ENCODE measurements around the gene LRMDA.

LRMDA gene

DNA sequence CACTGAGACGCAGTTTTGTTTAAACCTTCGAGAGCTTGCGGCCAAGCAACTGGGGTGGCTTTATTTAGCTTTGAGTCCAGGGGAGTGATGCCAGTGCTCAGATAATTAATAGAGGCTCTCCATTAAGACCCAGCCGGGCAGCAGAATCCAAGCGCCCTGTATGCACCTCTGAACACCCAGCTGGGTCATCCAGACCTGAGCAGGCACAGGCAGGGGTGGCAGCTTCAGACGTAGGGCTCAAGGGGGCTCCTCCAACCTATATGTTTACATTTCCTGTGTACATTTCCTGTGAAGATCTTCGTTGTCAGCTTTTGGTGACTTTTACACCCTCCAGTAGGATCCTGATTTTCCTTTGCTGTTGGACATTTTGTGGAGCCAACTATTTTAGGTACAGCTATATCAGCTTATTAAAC lies 719.5 kb downstream of the LRMDA start:
- DNase-seq: no peak

DNA sequence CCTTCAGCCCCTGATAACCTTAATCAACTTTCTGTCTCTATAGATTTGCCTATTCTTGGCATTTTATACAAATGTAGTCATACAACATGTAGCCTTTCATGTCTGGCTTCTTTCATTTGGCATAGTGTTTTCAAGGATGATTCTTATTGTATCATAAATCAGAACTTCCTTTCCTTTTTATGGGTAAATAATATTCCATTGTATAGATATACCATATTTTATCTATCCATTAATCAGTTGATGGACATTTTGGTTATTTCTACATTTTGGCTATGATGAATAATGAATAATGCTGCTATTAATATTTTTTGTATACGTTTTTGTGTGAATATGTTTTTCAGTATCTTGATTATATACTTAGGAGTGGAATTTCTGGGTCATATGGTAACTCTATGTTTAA lies 720.8 kb downstream of the LRMDA start:
- no peak for DNase-seq

DNA sequence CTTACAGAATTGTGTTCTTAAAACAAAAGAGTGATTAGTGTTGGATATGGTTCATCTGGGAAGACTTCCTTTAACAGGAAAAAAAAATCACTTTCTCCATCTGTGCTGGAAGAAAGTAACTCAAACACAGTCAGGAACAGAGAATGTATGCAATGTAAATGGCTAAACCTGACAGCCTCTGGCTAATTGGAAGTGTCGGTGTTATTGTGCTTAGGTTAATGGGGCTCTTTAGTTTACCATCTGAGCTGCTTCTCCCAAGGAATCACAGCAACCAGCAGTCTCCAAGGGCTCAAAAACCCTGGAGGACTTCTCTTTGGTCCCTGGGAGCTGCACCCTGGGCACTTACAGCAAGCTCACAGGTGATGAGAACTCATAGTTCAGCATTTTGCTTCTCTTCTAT lies 724.5 kb downstream of the LRMDA start:
- DNase-seq: no peak

DNA sequence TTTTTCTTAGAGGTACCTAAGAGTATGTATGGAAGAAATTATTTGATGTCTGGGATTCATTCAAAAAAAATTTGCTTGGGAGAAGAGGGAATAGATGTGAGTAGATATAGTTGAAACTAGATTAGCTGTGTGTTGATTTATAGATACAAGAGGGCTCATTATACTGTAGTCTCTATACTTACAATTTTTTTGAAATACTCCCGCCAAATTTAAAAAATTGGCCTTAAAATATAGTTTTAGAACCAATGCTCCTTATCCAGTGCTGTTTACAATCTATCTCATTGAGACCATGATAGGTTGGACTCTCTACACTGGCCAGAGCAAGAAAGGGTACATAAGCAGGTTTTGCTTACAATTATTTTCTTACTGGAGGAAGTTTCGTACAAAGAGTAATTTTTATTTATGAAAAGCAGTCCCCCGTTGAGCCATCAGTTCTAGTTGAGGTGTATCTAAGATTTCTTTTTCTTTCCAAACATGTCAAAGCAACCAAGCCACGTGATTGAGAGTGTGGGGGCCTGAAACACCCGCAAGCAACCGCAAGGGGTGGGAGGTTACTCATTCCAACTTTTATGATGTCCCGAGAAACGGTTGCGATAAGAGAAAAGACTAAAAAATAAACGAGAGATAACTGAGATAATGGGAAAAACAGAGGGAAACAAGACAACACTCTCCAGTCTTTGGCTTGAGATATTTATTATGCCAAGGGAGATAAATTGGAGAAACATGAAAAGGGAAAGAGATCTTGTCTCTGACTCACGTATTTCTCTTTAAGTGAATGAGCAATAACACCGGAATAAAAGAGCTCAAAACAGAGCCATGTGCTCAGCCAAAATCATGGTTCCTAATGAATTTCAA lies 729.2 kb downstream of the LRMDA start:
- DNase-seq: no peak

DNA sequence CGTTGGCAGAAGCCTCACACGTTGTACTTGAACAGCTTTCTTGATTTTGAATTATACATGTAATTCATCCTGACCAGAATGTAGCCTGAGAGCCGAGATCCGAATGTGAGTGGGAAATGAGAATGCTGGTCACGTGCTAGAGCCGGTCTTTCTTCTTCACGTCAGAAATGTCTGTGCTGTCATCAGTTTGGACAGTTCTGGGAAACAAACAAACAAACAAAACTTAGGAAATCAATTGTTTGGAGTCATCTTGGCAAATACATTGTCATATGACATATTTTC lies 729.8 kb downstream of the LRMDA start:
- no peak for DNase-seq

DNA sequence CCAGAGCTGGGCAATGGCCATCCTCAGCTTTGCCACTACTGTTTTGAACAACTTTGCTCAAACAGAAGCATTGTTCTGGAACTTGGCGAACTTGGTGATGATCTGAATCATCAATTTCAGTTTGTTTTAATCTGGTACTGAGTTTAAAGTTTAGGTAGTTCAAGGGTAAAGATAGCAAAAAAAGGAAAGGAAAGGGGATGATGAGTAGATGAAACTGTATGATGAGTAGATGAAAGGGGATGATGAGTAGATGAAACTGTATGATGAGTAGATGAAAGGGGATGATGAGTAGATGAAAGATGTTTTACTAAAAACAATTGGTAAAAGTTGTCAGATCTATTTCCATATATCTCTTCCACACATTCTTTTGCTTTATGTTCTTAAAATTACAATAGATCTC lies 737.0 kb downstream of the LRMDA start:
- DNase-seq: no peak

DNA sequence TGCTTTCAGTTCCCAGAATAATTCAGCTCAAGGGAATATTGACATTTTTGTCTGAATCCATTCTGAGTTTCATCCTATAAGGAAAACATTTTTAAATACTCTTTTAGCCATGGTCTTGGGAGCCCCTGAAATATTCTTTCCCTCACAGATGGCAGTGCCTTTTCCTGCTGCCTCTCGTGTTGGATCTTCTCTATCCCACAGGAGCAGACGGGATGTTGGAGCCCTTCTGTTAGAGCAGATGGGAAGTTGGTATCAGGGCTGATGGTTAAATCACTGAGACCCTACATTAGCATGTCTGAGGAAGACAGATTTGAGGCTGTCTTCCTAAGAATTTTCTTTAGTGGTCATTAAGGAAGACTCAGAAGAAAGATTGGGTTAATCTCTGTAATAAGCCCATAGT lies 737.8 kb downstream of the LRMDA start:
- no peak for DNase-seq

DNA sequence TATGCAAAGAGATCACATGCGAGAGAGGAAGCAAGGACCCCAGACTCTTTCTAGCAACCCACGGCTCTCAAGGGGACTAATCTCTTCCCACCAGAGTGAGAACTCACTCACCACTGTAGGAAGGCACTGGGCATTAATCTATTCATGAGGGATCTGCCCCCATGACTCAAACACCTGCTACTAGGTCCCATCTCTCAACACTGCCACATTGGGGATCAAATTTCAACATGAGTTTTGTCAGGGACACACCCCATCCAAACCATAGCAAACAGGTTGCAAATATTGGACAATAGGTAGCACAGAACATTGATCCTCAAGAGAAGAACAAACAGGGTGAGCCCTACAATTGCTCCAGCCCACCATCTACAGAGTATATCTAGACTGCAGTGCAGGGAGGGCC lies 740.6 kb downstream of the LRMDA start:
- no peak for DNase-seq

DNA sequence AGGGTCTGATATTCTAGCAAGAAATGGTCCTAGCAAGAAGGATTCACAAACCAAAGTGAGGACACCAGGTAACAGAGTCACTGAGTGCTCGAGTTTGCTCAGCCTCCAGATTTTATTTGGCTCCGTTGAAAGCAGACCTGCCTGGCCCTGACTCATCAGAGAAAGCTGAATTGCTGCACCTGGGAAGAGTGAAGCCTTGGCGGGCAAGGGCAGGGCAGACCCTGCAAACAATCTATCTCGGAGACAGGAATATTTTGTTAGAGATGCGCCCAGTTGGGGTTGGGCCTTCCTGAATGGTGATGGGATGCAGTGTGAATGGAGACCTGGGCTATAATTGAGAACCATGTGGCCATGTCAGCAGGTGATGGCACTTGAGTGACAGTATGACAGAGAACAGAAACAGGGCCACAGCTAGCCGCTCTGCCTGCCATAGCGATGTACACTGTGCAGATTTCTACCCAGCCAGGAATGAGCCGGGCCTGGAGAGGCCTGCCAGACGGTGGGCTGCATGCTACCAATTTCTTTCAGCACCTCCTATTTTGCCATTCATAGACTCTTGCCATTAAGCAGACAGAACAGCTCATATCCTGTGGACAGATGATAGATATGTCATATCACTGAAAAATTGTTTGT lies 744.2 kb downstream of the LRMDA start:
- DNase-seq: no peak

DNA sequence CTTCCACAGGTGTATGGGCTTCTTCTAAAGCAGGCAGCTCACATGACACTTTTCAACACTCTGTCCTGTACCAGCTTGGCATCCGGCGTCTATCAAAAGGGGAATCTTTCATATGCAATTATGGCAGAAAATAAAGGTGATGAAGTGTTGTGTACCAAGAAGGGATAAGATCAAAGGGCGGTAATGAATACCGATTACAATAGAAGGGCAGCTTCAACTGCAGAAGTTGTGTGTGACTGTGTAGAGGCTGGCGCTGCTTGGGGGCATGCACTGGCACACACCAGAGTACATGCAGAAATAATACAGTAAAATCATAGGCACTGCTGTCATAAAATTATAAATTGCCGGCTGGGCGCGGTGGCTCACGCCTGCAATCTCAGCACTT lies 744.7 kb downstream of the LRMDA start:
- DNase-seq: no peak

DNA sequence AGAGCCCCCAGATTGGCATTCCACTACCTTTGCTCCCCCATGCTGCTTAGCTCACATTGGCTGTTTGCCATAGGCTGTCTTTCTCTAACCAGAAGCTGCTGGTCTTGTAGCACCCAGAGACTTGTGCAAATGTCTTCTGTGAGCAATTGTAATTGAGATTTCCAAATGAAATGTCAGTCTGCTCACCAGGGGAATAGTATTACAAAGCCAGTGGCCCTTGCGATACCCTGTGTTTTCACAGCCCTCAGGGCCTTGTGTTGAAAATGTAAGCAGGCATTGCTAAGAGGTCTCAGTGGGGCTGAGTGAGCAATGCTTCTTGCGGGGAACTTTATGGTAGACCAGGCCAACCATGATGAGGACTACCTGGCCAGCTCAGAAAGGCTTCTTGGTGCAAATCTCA lies 746.5 kb downstream of the LRMDA start:
- DNase-seq: no peak

DNA sequence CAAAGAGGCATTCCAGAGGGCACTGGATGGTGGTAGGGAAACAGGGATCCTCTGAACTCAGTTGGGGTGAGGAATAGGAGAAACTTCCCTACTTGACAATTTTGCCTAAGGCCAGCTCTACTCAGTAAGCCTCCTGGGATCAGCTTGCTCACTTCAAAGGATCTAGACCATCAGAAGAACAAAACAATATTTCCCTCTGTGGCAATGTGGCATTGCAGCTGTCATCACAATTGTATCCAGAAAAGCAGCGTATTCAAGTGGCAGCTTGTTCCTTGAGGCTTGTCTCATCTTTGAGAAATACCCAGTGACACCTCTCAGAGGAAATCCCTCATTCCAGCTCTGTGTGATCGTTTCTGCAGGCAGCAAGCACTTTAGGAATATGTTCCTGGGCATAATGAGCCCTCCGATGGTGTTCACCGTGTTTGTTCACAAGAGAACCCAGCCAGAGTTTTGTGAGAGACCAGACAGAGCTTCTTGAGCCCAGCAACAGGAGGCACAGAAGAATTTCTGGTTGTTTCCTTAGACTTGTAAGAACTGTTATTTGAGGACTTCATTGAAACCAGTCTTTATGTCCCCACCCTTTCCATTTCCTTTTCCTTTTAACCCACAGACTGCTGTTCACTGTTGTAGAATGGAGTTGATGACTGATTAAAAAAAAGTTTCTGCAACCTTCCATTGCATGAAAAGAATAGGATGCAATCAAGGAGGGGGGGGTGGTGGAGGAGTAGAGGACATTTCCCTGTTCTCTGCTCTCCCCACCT lies 747.3 kb downstream of the LRMDA start:
- no peak for DNase-seq

DNA sequence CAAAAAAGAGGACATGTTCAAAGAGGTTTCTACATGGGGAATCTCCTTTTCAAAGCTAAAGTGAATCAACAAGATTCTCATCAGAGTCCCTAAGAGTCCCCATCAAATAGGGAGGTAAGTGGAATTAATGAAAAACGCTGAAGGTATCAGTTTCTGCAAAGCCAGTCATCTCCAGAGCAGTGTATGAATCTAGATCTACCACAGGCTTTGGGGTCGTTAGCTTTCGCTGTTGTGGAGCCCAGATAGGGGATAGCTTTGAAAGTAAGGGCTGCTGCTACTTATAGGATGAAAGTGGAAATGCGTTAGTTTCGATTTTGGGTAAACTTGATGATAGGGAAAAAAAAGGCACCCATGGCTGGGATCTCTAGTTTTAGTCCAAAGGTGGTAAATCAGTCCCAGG lies 748.4 kb downstream of the LRMDA start:
- DNase-seq: no peak

DNA sequence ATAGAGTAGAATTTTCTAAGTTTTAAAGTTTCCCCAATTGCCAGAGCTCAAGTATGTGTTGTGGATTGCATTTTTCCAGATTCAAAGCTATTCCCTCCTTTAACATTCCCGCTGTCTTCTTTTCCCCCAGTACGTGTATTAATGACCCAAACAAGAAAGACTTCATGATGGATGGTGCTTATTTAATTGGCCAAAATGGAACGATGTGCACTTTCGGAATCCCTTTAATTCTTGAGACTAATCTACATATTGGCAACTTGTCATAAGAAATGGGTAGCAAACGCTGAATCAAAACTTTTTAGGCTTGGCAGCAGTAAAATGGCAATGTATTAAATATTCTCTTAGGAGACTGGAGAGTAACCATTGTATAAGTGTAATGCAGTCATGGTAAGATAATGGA lies 753.2 kb downstream of the LRMDA start:
- DNase-seq: no peak

DNA sequence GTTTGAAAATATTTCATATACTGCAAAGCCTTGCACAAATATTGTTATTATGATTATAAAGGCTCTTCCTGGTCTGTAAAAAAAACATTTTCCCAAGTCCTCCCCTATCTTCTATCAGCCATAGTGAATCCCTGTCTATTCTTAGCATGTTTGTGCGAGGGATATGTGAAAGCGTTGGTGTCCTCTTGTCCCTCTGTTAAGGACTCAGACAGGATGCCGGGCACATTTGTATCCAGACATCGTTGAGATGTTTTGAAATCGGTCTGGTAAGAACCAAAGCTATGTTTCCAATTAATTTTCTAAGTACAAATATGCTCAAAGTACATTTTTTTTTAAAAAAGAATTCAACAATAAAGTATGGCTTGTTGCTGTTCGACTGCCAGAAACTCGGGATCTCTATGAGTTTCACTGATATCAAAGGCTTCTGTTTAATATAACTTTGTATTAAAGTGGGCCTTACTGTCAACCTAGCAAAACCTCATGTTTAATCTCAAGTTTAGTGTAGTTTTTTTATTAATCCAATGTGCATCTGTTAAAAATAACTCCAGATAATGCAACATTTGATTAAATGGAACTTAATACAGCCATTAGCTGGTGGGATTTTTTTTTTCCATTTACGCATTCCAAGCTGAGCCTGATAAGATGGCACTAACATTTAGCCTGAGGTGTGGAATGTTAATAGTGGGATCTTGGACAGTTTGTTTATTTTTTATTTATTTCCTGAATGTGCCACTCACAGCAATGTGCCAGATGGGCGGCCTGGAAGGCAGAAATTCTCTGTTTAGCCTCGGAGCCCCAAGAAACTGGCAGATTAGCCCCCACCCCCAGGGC lies 754.3 kb downstream of the LRMDA start:
- no peak for DNase-seq

DNA sequence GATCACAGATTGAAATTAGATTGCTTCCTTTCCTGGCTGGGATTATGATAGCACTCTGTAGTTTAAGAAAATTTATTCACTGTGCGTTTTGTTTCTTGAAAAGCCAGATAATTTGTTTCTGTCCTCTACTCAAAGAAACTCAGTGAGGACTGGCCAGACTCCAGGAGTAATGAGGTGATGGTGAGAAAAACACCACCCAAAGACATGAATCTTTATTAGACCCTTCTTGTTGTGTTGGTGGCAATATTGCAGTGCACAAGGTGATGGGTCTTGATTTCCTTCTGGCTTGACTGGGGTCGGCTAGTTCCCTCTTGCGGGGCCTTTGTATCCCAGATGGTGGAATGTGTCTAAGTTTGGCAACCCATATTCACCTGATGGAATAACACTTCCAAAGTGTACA lies 756.8 kb downstream of the LRMDA start:
- no peak for DNase-seq

DNA sequence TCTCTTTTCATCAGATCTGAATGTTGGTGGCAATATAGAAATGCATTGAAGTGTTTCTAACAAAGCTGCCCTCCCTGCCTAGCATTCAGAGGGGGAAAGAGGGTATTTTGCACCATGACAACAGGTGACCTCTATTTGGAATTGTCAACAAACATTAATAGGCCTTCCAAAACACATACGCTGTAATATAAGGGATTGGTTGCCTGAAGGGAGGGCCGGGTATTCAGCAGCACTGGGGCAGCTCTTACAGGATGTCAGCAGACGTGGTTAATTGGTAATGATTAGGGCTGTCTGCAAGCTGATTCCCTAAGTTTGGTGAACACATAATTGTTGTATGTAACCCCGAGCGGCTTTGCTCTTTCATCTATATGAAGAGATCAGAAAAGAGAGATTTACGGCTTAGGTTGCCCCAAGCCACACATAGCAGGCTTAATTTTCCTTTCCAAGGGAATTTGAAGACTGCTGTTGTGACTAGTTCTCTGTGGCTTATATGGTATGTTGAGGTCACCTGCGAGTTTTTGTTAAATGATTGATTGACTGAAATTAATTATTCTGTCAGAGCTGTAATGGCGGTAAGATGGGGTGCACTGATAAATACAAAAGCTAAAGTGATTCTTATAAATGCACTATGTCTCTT lies 759.3 kb downstream of the LRMDA start:
- DNase-seq: no peak

DNA sequence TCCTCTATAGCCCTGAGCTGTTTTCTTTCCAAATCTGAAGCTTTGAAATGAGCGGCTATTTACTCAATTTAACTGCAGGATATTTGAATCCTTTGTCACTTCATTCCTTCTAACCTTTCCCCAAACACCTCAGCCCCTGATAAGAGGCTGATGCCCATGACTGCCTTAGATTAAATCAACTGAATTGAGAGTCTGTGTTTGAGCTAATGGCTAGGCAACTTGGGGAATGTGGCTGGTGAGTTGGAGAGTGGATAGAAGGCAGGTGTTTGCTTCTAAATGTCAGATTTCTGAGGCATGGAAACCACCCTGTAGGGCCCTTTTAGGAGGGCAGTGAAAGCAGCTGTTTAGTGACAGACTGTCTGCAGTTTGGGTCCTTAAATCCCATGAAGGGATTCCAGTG lies 759.9 kb downstream of the LRMDA start:
- DNase-seq: no peak

DNA sequence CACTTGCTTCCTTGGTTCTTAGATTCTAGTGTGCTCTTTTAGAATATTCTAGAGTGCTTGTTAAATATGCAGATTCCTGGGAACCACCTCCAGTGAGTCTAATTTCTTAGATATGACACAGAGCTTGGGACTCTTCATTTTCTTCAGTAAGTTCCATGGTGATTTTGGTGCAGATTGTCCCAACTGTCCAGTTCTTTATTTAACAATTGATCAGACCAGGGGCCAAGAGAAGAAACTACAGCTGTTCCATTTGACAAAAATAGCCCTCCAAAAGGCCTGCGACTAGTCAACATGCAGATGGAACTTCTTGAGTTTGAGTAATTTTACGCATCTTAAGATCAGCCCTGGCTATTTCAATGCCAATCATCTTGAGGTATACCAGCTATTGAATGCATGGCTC lies 760.7 kb downstream of the LRMDA start:
- DNase-seq: no peak

DNA sequence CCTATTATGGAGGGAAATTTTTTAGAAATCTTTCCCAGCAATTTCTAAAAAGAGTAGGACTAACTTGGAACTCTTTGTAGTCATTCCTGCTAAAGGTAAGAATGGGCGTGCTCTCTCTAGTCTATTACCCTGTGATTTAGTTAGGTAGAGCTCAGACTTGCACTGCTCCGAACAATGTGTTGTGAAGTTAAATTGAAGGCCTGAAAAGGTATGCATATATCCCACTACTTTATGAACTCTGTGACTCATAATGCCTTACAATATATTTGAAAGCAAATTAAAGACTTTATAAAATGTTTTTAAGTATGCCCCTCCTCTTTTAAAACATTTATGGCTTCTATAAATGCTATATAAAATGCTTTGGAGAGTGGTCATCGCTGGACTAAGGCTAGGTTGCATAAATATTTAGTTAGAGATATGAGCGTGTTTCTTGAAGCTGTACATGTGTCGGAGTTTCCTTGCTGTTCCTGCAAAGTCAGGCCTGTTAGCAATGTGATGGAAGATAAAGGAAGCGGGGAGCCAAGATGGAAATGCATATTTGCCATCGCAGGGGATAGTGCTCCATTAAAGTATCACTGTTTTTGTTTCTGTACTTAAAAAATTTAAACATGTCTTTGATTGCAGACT lies 761.4 kb downstream of the LRMDA start:
- no peak for DNase-seq

DNA sequence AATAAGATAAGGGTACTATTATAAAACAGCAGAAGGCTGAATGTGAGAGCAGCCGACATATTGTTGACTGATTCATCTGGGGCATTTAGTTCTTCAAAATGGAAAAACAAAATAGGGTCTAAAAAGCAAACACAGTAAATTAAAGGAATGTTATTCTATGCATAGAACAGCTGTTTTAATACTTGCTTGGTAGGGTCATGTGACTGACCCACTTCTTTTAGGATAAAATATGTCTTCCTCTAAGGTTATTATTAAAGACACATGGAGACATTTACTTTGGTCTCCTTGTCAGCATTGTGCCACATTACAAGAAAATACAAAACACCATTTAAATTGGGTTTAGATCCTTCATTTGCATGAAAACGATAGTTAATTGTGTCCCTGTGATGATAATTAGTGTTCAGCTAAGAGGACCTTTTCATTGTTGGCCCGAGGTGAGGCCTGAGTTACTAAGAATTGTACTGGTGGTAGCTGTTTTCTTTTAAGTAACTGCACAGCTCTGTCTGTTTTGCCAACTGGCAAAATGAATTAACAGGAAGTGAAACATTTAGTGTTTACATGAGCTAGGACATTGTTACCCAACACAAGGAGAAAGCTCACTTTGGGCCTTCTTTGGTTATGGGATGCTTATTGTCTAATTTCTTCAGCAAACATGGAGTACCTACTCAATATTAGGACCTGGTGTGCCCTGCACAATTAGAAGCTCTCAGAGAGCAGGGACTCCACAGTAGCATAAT lies 764.4 kb downstream of the LRMDA start:
- DNase-seq: no peak

DNA sequence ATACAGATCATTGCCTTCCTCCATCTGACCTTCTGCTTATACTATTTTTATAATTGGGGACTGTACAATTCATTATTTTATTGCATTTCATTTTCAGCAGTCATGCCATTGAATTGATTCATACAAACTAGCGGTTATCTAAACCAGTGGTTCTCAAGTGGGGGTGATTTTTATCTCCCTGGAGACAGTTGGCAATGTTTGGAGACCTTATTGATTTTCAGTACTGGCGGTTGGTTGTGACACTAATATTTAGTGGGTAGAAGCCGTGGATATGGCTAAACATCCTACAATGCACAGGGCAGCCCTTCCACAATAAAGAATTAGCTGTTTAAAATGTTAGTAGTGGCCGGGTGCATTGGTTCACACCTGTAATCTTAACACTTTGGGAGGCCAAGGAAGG lies 765.9 kb downstream of the LRMDA start:
- DNase-seq: no peak

Measured in DMS79 (cell line).